HG03520 (cell line): ENCODE results near the gene FSHR.
A peak's percentile ranks its signal among the peaks of the same experiment; 100 is the strongest.

Experiments
- ATAC-seq: cut with Tn5 transposase; IDR thresholded peaks from one replicate; pipeline ENCODE4 v1.9.1; 2021; ENCODE audit warnings: mild to moderate bottlenecking, moderate library complexity; ENCODE audit not compliant: unreplicated experiment

The FSHR gene

DNA sequence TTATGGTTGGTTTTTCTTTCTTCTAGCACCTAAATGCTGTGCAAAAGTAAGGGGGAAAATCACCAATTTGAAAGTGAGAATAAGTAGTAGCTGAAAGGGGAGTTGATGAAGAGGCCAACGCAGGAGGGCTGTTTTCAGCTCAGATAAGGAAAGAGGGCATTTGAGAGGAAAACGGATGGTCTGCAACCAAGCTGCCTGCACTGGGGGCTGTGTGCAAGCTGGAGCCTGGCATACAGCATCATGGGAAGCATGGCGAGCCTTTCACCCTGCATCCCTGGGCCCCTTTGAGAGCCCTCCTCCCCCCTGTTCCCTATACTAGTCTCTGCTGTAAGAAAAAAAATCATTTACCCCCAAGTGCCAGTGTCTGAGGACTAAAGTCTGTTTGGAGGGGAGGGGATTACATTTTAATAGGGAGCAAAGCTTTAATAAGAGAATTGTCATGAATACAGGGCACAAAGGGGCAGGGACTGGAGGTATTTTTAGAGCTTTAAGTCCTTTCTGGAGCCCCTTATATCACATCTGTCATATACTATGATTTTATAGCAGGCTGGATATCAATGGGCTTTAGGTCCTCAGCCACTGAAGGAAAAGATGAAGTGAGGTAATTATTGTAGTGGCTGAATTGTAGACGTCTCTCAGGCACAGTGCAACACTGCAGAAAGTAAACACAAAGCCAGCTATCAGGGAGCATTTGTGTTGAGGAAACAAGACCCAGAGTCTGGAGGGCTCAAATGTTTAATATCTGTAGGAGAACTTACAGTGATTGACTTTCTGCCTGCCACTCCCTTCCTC, 120.7 kb downstream of the FSHR start:
- ATAC-seq = no peak

- ATAC-seq = no peak
Observed at GRCh38 chr2:49032936-49033335, 121.4 kb downstream of the FSHR start.

GRCh38 chr2:49032126-49032525, 122.2 kb downstream of the FSHR start:
- ATAC-seq = no peak

GRCh38 chr2:49029406-49029805, 124.9 kb downstream of the FSHR start:
- no peak for ATAC-seq

DNA sequence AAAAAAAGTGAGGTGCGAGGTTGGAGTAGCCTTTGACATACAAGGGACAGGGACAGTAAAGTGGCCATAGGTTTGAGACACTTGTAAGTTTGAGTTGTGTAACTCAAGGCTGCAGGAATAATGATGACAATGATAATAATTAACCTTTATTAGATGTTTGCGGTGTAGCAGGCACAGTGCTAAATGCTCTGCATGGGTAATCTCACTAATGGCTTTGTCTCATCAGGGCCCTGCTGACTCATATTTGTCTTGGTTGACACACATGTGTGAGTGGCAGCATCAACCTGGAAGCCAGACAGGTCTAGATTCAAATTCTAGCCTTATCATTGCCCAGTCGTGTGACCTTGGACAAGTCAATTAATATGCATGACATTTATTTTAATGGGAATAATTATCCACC, 126.2 kb downstream of the FSHR start:
- ATAC-seq = peak; percentile 99

- no peak for ATAC-seq
Observed at GRCh38 chr2:49026706-49027105, 127.6 kb downstream of the FSHR start.

GRCh38 chr2:49021271-49021670, 133.0 kb downstream of the FSHR start:
- no peak for ATAC-seq

DNA sequence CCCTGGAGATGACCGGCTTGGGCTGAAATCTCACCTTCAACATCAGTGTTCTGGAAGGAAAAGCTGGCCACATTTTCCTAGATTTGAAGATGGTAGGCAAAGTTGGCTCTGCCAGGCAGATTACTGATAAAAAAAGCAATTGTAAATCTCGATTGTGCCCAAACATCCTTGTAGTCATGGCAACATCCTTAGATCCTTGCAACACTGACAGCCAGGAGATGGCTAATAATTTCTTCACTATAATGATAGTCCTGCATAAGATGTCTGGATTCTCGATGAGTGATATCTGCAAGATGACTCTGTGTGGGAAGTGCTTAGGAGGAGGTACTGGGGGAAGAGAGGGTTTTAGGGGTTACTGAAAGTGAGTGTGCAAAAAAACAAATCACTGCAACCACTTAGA, 149.1 kb downstream of the FSHR start:
- ATAC-seq = no peak

DNA sequence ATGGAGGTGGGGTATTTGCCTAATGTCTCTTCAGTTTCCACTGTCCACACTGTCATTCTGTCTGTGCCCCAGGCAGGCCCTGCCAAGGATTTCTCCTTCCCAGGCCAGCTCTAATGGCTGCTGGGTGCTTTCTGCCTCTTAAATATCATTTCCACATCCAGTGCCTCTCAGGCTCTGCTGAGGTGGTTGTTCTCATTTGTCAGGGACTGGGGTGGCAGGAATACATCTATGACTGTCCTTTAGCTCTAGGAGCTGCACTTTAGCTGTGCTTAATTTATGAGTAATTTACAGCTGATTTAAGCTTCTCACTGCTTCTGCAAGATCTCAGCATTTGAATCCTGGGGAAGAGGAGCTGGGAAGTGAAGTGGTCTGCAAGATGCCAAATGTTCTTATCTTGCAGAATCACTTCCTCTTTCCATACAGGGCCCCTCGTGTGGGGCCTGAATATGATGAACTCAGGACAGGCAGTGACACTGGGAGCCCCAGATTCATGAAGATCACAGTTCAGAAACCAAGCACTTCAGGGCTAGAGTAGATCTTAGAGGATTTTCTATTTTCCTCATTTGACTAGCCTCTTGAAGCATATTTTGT, 150.2 kb downstream of the FSHR start:
- peak; percentile 60 for ATAC-seq

GRCh38 chr2:49003201-49003600, 151.1 kb downstream of the FSHR start:
- no peak for ATAC-seq

DNA sequence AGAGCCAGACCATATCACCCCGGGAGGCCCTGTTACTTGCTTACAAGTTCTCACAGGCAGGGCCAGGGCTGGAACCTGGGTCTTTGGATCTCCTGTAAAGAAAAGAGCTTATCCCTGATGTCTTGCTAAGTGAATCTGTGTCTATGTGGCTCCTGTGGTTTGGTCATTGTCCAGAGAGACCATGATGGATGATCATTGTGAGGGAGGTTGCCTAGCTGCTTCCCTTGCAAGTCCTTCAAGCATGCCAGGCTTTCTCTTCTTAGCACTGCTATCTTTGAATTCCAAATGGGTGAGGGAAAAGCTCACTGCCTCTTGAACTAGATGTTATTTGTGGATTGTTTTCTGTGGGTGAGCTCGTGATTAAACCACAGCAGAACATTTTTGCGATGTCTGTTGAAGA, 151.6 kb downstream of the FSHR start:
- no peak for ATAC-seq

- no peak for ATAC-seq
Observed at GRCh38 chr2:49000695-49001094, 153.6 kb downstream of the FSHR start.

GRCh38 chr2:48998449-48998848, 155.9 kb downstream of the FSHR start:
- no peak for ATAC-seq

- ATAC-seq = no peak
Observed at GRCh38 chr2:48993576-48993975, 160.7 kb downstream of the FSHR start.

- ATAC-seq = peak; percentile 54
Observed at GRCh38 chr2:48991415-48992131, 162.7 kb downstream of the FSHR start.

DNA sequence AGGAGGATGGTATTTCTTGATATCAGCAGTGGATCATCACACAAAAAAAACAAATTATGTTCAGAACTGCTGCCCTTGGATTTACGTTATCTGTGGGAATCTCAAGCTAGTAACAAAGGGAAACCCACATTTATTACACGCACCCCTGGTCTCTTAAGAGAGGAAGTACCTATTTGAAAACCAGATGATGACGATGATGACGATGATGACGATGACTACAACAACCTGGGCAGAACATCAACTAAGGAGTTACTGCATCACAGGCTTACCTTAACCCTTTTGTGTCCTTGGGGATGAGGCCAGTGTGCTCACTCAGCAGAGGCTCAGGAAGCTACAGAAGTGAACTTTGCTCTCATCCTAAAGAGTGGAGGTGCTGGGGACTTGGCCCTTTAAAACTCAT, 169.4 kb downstream of the FSHR start:
- ATAC-seq = peak; percentile 16

- ATAC-seq = no peak
Observed at GRCh38 chr2:48983551-48983950, 170.8 kb downstream of the FSHR start.

DNA sequence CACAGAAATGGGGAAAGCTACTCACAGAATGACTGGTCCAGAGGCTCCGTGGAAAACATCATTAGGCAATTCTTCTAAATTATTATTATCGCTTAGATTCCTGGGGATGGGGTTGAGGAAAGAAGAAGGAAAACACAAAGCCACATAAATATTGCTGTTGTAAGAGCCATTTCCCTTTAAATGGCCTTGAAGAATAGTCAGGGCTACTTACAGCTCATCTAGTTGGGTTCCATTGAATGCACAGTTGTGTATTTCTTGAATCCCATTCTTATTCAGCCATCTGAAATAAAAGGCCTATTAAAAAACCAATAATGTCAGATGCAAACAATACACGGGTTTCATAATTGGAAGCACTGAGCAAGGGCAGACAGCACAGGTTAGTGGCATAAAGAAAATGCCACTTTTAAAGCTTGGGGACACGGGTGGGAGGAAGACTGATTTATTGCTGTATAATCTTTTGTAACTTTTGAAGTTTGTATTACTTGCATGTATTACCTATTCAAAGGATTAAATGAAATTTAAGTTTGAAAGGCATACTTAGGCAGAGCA, 171.4 kb downstream of the FSHR start:
- ATAC-seq = no peak

GRCh38 chr2:48980846-48981245, 173.5 kb downstream of the FSHR start:
- no peak for ATAC-seq

- ATAC-seq = no peak
Observed at GRCh38 chr2:48979691-48980090, 174.6 kb downstream of the FSHR start.

DNA sequence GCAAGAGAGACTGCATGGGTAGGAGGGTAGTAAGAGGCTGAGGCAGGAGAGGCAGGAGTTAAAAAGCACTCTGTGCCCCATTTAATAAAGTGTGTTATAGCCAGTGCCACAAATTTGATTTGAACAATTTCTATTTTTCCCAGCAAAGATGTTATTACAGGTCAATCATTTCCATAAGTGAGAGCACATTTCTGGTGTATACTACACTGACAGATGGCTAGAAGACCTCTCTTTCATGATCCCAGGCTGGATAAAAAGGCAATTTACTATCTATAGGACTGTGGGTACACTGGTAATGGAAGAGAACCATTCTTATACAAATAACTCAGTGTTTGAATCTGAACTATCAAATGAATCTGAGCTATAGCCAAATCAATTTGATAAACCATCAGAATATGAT, 176.2 kb downstream of the FSHR start:
- ATAC-seq = no peak

DNA sequence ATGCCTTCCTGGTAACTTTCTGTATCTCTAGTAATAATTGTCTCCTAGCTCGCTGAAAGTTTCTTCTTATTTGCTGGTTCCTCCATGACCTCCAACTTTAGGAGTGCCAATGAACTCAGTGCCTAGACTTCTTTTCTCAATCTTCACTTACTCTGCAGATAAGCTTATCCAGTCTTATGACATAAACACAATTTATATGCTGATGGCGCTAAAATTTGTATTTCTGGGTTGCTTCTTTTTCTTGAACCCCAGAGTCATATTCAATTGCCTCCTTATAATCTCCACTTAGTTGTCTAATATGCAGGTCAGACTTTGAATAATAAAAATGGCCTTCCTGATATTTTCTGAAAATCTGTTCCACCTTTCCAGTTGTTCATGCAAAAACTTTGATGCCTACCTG, 182.5 kb downstream of the FSHR start:
- no peak for ATAC-seq
